HEK293 (cell line): Measurements from ENCODE around the gene NF2.

Experiments
- SP3 ChIP-seq: fragments of 450-650 bp; formaldehyde crosslinking; IDR thresholded peaks from 2 replicates; pipeline ENCODE4 v1.5.1; 2016; ENCODE audit warnings: missing biosample characterization, missing genetic modification characterization
- TCF7L2 ChIP-seq: IDR thresholded peaks from 2 replicates; pipeline ENCODE4 v1.6.1; 2011; ENCODE audit warnings: low read depth, mild to moderate bottlenecking, inconsistent platforms, low read length, moderate library complexity, borderline replicate concordance
- YY1 ChIP-seq: fragments of 450-650 bp; formaldehyde crosslinking; IDR thresholded peaks from 2 replicates; pipeline ENCODE4 v1.5.1; 2018; ENCODE audit warnings: missing biosample characterization, missing genetic modification characterization
- ZNF112 ChIP-seq: fragments of 450-650 bp; formaldehyde crosslinking; IDR thresholded peaks from 2 replicates; pipeline ENCODE4 v1.5.0; 2017; ENCODE audit warnings: missing biosample characterization, missing genetic modification characterization
- ZNF155 ChIP-seq: fragments of 450-650 bp; formaldehyde crosslinking; IDR thresholded peaks from 2 replicates; pipeline ENCODE4 v1.5.1; 2016; ENCODE audit warnings: missing biosample characterization, missing genetic modification characterization
- ZNF558 ChIP-seq: fragments of 450-650 bp; formaldehyde crosslinking; IDR thresholded peaks from 2 replicates; pipeline ENCODE4 v1.5.1; 2016; ENCODE audit warnings: missing biosample characterization, missing genetic modification characterization
- ZNF654 ChIP-seq: fragments of 450-650 bp; formaldehyde crosslinking; IDR thresholded peaks from 2 replicates; pipeline ENCODE4 v1.5.1; 2016; ENCODE audit warnings: low read depth, missing biosample characterization, missing genetic modification characterization
- TF ChIP-seq, protein P1 (sequence below): fragments of 450-650 bp; formaldehyde crosslinking; IDR thresholded peaks from 2 replicates; pipeline ENCODE4 v1.5.1; 2016; ENCODE audit warnings: missing biosample characterization, missing genetic modification characterization
- TF ChIP-seq, protein P2 (sequence below): fragments of 450-650 bp; formaldehyde crosslinking; IDR thresholded peaks from 2 replicates; pipeline ENCODE4 v1.5.1; 2016; ENCODE audit warnings: missing biosample characterization, missing genetic modification characterization
- TF ChIP-seq, protein P3 (sequence below): IDR thresholded peaks from 2 replicates; pipeline ENCODE4 v1.6.1; 2011; ENCODE audit warnings: mild to moderate bottlenecking, low read depth, low read length, borderline replicate concordance
- TF ChIP-seq, protein P4 (sequence below): fragments of 450-650 bp; formaldehyde crosslinking; IDR thresholded peaks from 2 replicates; pipeline ENCODE4; 2016; ENCODE audit warnings: missing biosample characterization, missing genetic modification characterization

DNA sequence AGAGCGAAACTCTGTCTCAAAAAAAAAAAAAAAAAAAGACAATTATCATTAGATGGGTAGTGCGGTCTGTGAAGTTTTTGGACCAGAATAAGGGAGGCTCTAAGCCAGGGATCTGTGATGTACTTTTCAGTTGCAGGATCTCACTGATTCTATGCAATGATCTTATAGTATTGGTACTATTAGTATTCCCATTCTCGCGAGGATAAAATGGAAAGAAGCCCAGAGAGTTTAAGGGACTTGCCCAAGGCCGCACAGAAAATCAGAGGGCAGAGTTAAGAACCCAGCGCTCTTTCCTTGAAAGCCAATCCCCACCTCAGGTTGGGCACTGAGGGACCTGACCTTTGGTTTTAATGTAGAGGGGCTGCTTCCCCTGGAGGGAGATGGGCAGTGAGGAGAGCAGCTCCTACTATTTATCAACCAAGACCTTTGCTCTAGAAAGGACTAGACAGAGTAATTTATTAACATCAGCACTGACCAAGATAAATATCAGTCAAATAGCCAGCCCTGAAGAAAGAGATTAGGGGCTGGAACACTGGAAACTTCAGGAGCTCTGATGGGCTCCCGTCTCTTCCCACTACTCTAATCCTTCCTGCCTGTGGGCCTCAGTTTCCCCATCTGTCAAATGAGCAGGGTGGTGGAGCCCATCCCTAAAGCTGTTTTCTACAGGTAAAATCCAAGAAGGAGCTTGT, 28.5 kb upstream of the NF2 start:
- TF ChIP-seq ZNF112: no peak
- no peak for TF ChIP-seq SP3
- no peak for TF ChIP-seq TCF7L2
- TF ChIP-seq, protein P1, sequence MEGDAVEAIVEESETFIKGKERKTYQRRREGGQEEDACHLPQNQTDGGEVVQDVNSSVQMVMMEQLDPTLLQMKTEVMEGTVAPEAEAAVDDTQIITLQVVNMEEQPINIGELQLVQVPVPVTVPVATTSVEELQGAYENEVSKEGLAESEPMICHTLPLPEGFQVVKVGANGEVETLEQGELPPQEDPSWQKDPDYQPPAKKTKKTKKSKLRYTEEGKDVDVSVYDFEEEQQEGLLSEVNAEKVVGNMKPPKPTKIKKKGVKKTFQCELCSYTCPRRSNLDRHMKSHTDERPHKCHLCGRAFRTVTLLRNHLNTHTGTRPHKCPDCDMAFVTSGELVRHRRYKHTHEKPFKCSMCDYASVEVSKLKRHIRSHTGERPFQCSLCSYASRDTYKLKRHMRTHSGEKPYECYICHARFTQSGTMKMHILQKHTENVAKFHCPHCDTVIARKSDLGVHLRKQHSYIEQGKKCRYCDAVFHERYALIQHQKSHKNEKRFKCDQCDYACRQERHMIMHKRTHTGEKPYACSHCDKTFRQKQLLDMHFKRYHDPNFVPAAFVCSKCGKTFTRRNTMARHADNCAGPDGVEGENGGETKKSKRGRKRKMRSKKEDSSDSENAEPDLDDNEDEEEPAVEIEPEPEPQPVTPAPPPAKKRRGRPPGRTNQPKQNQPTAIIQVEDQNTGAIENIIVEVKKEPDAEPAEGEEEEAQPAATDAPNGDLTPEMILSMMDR: no peak
- no peak for TF ChIP-seq YY1 (tag by site-specific recombination)
- TF ChIP-seq ZNF558 (tag by site-specific recombination): no peak
- TF ChIP-seq, protein P2, sequence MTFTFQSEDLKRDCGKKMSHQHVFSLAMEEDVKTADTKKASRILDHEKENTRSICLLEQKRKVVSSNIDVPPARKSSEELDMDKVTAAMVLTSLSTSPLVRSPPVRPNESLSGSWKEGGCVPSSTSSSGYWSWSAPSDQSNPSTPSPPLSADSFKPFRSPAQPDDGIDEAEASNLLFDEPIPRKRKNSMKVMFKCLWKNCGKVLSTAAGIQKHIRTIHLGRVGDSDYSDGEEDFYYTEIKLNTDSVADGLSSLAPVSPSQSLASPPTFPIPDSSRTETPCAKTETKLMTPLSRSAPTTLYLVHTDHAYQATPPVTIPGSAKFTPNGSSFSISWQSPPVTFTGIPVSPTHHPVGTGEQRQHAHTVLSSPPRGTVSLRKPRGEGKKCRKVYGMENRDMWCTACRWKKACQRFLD (tag by site-specific recombination): no peak
- TF ChIP-seq, protein P3, sequence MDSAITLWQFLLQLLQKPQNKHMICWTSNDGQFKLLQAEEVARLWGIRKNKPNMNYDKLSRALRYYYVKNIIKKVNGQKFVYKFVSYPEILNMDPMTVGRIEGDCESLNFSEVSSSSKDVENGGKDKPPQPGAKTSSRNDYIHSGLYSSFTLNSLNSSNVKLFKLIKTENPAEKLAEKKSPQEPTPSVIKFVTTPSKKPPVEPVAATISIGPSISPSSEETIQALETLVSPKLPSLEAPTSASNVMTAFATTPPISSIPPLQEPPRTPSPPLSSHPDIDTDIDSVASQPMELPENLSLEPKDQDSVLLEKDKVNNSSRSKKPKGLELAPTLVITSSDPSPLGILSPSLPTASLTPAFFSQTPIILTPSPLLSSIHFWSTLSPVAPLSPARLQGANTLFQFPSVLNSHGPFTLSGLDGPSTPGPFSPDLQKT: no peak
- no peak for TF ChIP-seq ZNF654 (tag by site-specific recombination)
- no peak for TF ChIP-seq ZNF155
- TF ChIP-seq, protein P4, sequence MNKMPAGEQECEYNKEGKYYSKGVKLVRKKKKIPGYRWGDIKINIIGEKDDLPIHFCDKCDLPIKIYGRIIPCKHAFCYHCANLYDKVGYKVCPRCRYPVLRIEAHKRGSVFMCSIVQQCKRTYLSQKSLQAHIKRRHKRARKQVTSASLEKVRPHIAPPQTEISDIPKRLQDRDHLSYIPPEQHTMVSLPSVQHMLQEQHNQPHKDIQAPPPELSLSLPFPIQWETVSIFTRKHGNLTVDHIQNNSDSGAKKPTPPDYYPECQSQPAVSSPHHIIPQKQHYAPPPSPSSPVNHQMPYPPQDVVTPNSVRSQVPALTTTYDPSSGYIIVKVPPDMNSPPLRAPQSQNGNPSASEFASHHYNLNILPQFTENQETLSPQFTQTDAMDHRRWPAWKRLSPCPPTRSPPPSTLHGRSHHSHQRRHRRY (tag by site-specific recombination): no peak
